ENCODE data around the gene EPHA6. TPM values are rescaled to one million over a fixed set of nuclear protein-coding genes. Genes with fewer than 3 reads are reported as not detected.

Gene EPHA6
- total RNA-seq, 1 experiment from 2014 or later, result 1.2 TPM

- no peak for DNase-seq
- H3K4me2 ChIP-seq, result no peak overlapping the region
- H3K4me3 ChIP-seq, result no peak overlapping the region
- H3K9me3 ChIP-seq (ENCODE audit: insufficient read depth, low read depth), result no peaks in the 10 kb centered on the region
- H3K4me1 ChIP-seq (replicated peaks; ENCODE audit: insufficient read depth), result no peaks in the 10 kb centered on the region
- intact Hi-C loops (cut with micrococcal nuclease; ENCODE audit: unreplicated experiment), result no loop called here
- H3K9me2 ChIP-seq (ENCODE audit: insufficient read depth), result no peaks in the 10 kb centered on the region
- H3K79me2 ChIP-seq (ENCODE audit: low read depth), result no peaks in the 10 kb centered on the region
- H3F3A ChIP-seq (ENCODE audit: insufficient read depth, low read depth), result no peaks in the 10 kb centered on the region
- H4K20me1 ChIP-seq (ENCODE audit: insufficient read depth), result no peaks in the 10 kb centered on the region
- H2AFZ ChIP-seq, result no peak overlapping the region
- no peaks in the 10 kb centered on the region for H3K27me3 ChIP-seq (ENCODE audit: insufficient read depth, low read depth)
- H3K27ac ChIP-seq, result no peak overlapping the region
- CTCF ChIA-PET, result no interaction called here
- no TSS peak for BruUV-seq (replicated peaks)
- H3K36me3 ChIP-seq (ENCODE audit: low read depth), result no peaks in the 10 kb centered on the region
- POLR2A ChIA-PET (ENCODE audit: unreplicated experiment), result no interaction called here
- no peak for TF ChIP-seq EZH2 (IDR thresholded peaks at IDR 0.05; ENCODE audit: low read depth)
- no peak for TF ChIP-seq CTCF (conservative IDR thresholded peaks at IDR 0.05)
Observed at GRCh38 chr3:97121386-97121785, 307.0 kb downstream of the EPHA6 start.

GRCh38 chr3:97125902-97126499 is 311.6 kb downstream of the EPHA6 start:
- no peak for DNase-seq
- intact Hi-C loops (cut with micrococcal nuclease; ENCODE audit: unreplicated experiment), result no loop called here
- TF ChIP-seq EZH2 (IDR thresholded peaks at IDR 0.05; ENCODE audit: low read depth), result no peak
- H4K20me1 ChIP-seq (ENCODE audit: insufficient read depth), result no peaks in the 10 kb centered on the region
- H3K27me3 ChIP-seq (ENCODE audit: insufficient read depth, low read depth), result no peaks in the 10 kb centered on the region
- no peaks in the 10 kb centered on the region for H3K9me3 ChIP-seq (ENCODE audit: insufficient read depth, low read depth)
- H3K9me2 ChIP-seq (ENCODE audit: insufficient read depth), result no peaks in the 10 kb centered on the region
- no peaks in the 10 kb centered on the region for H3K4me1 ChIP-seq (replicated peaks; ENCODE audit: insufficient read depth)
- CTCF ChIA-PET, result no interaction called here
- H3F3A ChIP-seq (ENCODE audit: insufficient read depth, low read depth), result no peaks in the 10 kb centered on the region
- no peak overlapping the region for H3K27ac ChIP-seq
- no peak overlapping the region for H3K4me3 ChIP-seq
- no peak overlapping the region for H2AFZ ChIP-seq
- BruUV-seq (replicated peaks), result no TSS peak
- H3K4me2 ChIP-seq, result no peak overlapping the region
- no peaks in the 10 kb centered on the region for H3K36me3 ChIP-seq (ENCODE audit: low read depth)
- no peaks in the 10 kb centered on the region for H3K79me2 ChIP-seq (ENCODE audit: low read depth)
- POLR2A ChIA-PET (ENCODE audit: unreplicated experiment), result no interaction called here

GRCh38 chr3:97131476-97131875 is 317.1 kb downstream of the EPHA6 start:
- Histone ChIP-seq H3K4me1 (replicated peaks; ENCODE audit: insufficient read depth) (no peaks in the 10 kb centered on the region), H3K79me2 (ENCODE audit: low read depth) (no peaks in the 10 kb centered on the region), H4K20me1 (ENCODE audit: insufficient read depth) (no peaks in the 10 kb centered on the region), H3K27me3 (ENCODE audit: insufficient read depth, low read depth) (no peaks in the 10 kb centered on the region), H3K9me2 (ENCODE audit: insufficient read depth) (no peaks in the 10 kb centered on the region), H3K27ac (no peak overlapping the region), H3K36me3 (ENCODE audit: low read depth) (no peaks in the 10 kb centered on the region), H3K4me2 (no peak overlapping the region), H3F3A (ENCODE audit: insufficient read depth, low read depth) (no peaks in the 10 kb centered on the region), H3K4me3 (no peak overlapping the region), H2AFZ (no peak overlapping the region), H3K9me3 (ENCODE audit: insufficient read depth, low read depth) (no peaks in the 10 kb centered on the region)
- intact Hi-C loops (cut with micrococcal nuclease; ENCODE audit: unreplicated experiment), result no loop called here
- CTCF ChIA-PET, result no interaction called here
- no TSS peak for BruUV-seq (replicated peaks)
- TF ChIP-seq EZH2 (IDR thresholded peaks at IDR 0.05; ENCODE audit: low read depth) (no peak), CTCF (conservative IDR thresholded peaks at IDR 0.05) (no peak)
- POLR2A ChIA-PET (ENCODE audit: unreplicated experiment), result no interaction called here
- no peak for DNase-seq

- Histone ChIP-seq H3K27me3 (ENCODE audit: insufficient read depth, low read depth) (no peaks in the 10 kb centered on the region), H3K79me2 (ENCODE audit: low read depth) (no peaks in the 10 kb centered on the region), H3K9me3 (ENCODE audit: insufficient read depth, low read depth) (no peaks in the 10 kb centered on the region), H4K20me1 (ENCODE audit: insufficient read depth) (no peaks in the 10 kb centered on the region), H3K36me3 (ENCODE audit: low read depth) (no peaks in the 10 kb centered on the region), H3K27ac (no peak overlapping the region), H3F3A (ENCODE audit: insufficient read depth, low read depth) (no peaks in the 10 kb centered on the region), H3K9me2 (ENCODE audit: insufficient read depth) (no peaks in the 10 kb centered on the region), H3K4me2 (no peak overlapping the region), H3K4me3 (no peak overlapping the region), H3K4me1 (replicated peaks; ENCODE audit: insufficient read depth) (no peaks in the 10 kb centered on the region), H2AFZ (no peak overlapping the region)
- DNase-seq, result no peak
- intact Hi-C loops (cut with micrococcal nuclease; ENCODE audit: unreplicated experiment), result no loop called here
- ChIA-PET POLR2A (ENCODE audit: unreplicated experiment) (no interaction called here), CTCF (no interaction called here)
- BruUV-seq (replicated peaks), result no TSS peak
- TF ChIP-seq CTCF (conservative IDR thresholded peaks at IDR 0.05) (peak; percentile 52), EZH2 (IDR thresholded peaks at IDR 0.05; ENCODE audit: low read depth) (no peak)
Observed at GRCh38 chr3:97138914-97139541, 324.6 kb downstream of the EPHA6 start.
